ENCODE measurements around the gene POLD2.
"Not testable (repeated sequence)": the region's sequence is repeated elsewhere in the genome, so short reads cannot be mapped to it uniquely, and the experiment has no call there.

Gene POLD2

GRCh38 chr7:44123190-44124003 lies at the start of gene POLD2:
POLD2 (minus strand) TSS chr7:44123548; CDS start chr7:44122053, 1,495 bp downstream.
- DNase-seq, result peak; percentile 93

GRCh38 chr7:44172803-44173424 lies 49.6 kb upstream of the POLD2 start:
- DNase-seq, result no peak

GRCh38 chr7:44172352-44172751 lies 49.0 kb upstream of the POLD2 start:
- DNase-seq, result no peak

GRCh38 chr7:44171901-44172300 lies 48.6 kb upstream of the POLD2 start:
- DNase-seq, result not testable (repeated sequence)

- no peak for DNase-seq
Observed at GRCh38 chr7:44167920-44168319, 44.6 kb upstream of the POLD2 start.

- DNase-seq, result peak; percentile 74
Observed at GRCh38 chr7:44163591-44163990, 40.2 kb upstream of the POLD2 start.

- DNase-seq, result no peak
Observed at GRCh38 chr7:44162785-44163395, 39.5 kb upstream of the POLD2 start.

GRCh38 chr7:44162179-44162578 lies 38.8 kb upstream of the POLD2 start:
- no peak for DNase-seq

GRCh38 chr7:44161371-44161770 lies 38.0 kb upstream of the POLD2 start:
- DNase-seq, result no peak

GRCh38 chr7:44159824-44160630 lies 36.7 kb upstream of the POLD2 start:
- no peak for DNase-seq

- DNase-seq, result no peak
Observed at GRCh38 chr7:44158873-44159631, 35.7 kb upstream of the POLD2 start.

GRCh38 chr7:44158096-44158872 lies 34.9 kb upstream of the POLD2 start:
- no peak for DNase-seq

GRCh38 chr7:44157116-44158080 lies 34.0 kb upstream of the POLD2 start:
- DNase-seq, result no peak

GRCh38 chr7:44156453-44157010 lies 33.2 kb upstream of the POLD2 start:
- no peak for DNase-seq

- DNase-seq, result no peak
Observed at GRCh38 chr7:44155191-44156185, 32.1 kb upstream of the POLD2 start.

- DNase-seq, result no peak
Observed at GRCh38 chr7:44154703-44155102, 31.4 kb upstream of the POLD2 start.

GRCh38 chr7:44153948-44154335 lies 30.6 kb upstream of the POLD2 start:
- DNase-seq, result no peak

Data from amniotic stem cell (primary cell).